SH-SY5Y (cell line): ENCODE measurements around the gene HTR4.

Source experiments
- GATA2 ChIP-seq: IDR thresholded peaks from 2 replicates; pipeline ENCODE4 v1.6.1; 2011; ENCODE audit warnings: mild to moderate bottlenecking, low read depth, low read length
- GATA3 ChIP-seq: IDR thresholded peaks from 2 replicates; pipeline ENCODE4 v1.6.1; 2011; ENCODE audit warnings: low read depth, mild to moderate bottlenecking, low read length, moderate library complexity

DNA sequence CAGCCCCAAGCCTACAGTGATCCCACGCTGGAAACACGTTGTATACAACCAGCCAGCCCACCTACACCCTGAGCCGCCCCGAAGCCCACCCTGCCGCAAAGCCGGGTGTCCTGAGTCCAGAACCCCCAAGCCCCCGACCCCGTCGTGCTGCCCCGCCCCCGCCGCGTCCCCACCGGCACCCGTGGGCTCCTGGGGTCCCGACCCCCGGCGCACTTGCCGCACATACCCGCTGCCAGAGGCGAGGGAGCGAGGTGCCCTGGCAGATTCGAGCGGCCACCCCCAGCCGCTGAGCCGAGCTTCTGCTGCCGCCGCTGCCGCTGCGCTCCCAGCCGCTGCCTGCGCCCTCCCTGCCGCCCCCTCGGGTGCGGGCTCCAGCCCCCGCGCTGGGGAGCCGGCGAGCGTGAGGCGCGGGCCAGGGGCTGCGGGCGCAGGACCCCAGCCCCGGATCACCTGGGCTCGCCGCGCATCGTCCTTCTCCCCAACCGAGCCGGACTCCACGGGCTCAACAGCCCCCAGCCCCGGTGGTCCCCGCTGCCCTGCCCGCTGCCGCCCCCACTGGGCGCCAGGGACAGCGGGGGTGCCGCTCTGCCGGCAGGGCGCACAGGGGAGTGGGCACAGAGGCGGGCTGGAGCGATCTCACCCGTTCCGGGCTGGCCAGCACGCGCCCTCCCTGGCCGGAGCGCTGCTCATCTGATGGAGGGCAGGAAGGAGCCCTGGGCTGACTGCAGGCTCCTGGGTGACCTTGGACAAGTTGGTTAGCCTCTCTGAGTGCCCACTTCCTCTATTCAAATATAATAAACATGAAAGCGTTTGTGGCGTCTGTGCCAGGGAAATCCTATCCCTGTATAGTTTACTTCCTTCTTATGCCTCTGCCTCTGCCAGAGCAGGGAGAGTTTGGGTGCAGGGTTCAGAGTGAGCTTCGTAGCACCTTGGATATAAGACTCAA, at the start of gene HTR4:
- TF ChIP-seq GATA3 (no peak), GATA2 (no peak)
